8988T (cell line): ENCODE measurements around the gene KRT15.
"Not testable (repeated sequence)": the region's sequence is repeated elsewhere in the genome, so short reads cannot be mapped to it uniquely, and the experiment has no call there.

Experiments used
- DNase-seq: peaks from one replicate; pipeline ENCODE4 v3.0.0; 2011

Gene KRT15

GRCh38 chr17:41542786-41543185 is 24.1 kb upstream of the KRT15 start:
- DNase-seq: not testable (repeated sequence)

GRCh38 chr17:41542357-41542756 is 23.7 kb upstream of the KRT15 start:
- no peak for DNase-seq

GRCh38 chr17:41540921-41541625 is 22.4 kb upstream of the KRT15 start:
- DNase-seq: no peak

GRCh38 chr17:41539979-41540701 is 21.4 kb upstream of the KRT15 start:
- no peak for DNase-seq

GRCh38 chr17:41539071-41539492 is 20.4 kb upstream of the KRT15 start:
- no peak for DNase-seq

- no peak for DNase-seq
Observed at GRCh38 chr17:41538565-41538991, 19.9 kb upstream of the KRT15 start.

- DNase-seq: no peak
Observed at GRCh38 chr17:41537990-41538389, 19.3 kb upstream of the KRT15 start.

GRCh38 chr17:41537614-41537954 is 18.9 kb upstream of the KRT15 start:
- no peak for DNase-seq

GRCh38 chr17:41536741-41537613 is 18.3 kb upstream of the KRT15 start:
- no peak for DNase-seq

GRCh38 chr17:41535764-41536481 is 17.2 kb upstream of the KRT15 start:
- no peak for DNase-seq

GRCh38 chr17:41534899-41535546 is 16.3 kb upstream of the KRT15 start:
- DNase-seq: no peak

- DNase-seq: no peak
Observed at GRCh38 chr17:41533613-41534012, 14.9 kb upstream of the KRT15 start.

- no peak for DNase-seq
Observed at GRCh38 chr17:41532947-41533570, 14.4 kb upstream of the KRT15 start.

GRCh38 chr17:41531993-41532392 is 13.3 kb upstream of the KRT15 start:
- no peak for DNase-seq

GRCh38 chr17:41530062-41531048 is 11.7 kb upstream of the KRT15 start:
- DNase-seq: no peak

GRCh38 chr17:41529491-41529915 is 10.8 kb upstream of the KRT15 start:
- no peak for DNase-seq

GRCh38 chr17:41528959-41529353 is 10.3 kb upstream of the KRT15 start:
- DNase-seq: no peak

GRCh38 chr17:41527063-41528023 is 8.7 kb upstream of the KRT15 start:
- no peak for DNase-seq

GRCh38 chr17:41524261-41524660 is 5.6 kb upstream of the KRT15 start:
- DNase-seq: no peak
